ENCODE measurements around the gene TMEM219.

GRCh38 chr16:30018731-30019158 is 56.9 kb downstream of the TMEM219 start:
- TF ChIP-seq CTCF (IDR thresholded peaks at IDR 0.05; ENCODE audit: low read depth, low read length, missing input control) (no peak), REST (IDR thresholded peaks at IDR 0.05) (no peak), GABPA (IDR thresholded peaks at IDR 0.05 in 1 of 2, conservative IDR thresholded peaks at IDR 0.05 in 1 of 2) (no peak), ZBTB33 (IDR thresholded peaks at IDR 0.05) (no peak), YY1 (IDR thresholded peaks at IDR 0.05) (no peak), RAD21 (IDR thresholded peaks at IDR 0.05) (no peak), HNF4G (IDR thresholded peaks at IDR 0.05) (no peak)
